Prostate gland (tissue), 2 donors: ENCODE data around the gene ITSN1.

Experiments used
- CTCF ChIP-seq, 4 experiments: fragments of 200-600 bp in 2 of 4; fragments of 450-650 bp in 2 of 4; sonication (generic) in 2 of 4; IDR thresholded peaks; 1 replicate in 3 of 4; 2 replicates in 1 of 4; pipeline ENCODE4 v1.5.1; 2016 to 2019; ENCODE audit warnings: antibody characterized with exemption in 4 of 4, mild to moderate bottlenecking in 2 of 4, moderate library complexity in 2 of 4
- POLR2A ChIP-seq: fragments of 450-650 bp; IDR thresholded peaks from one replicate; pipeline ENCODE4 v1.6.1; 2016; ENCODE audit warnings: antibody characterized with exemption, mild to moderate bottlenecking

- TF ChIP-seq CTCF (IDR thresholded peaks at IDR 0.05) (no peak), POLR2A (no peak)
Measured at GRCh38 chr21:33942426-33942825, 300.1 kb downstream of the ITSN1 start.
